Stimulated activated CD8-positive, alpha-beta memory T cell treated with anti-CD3 and anti-CD28 coated beads, Interleukin-15, amount 100 ng/mL, for 1 hour (primary cell): Measurements from ENCODE around the gene HNRNPM.
"Not testable (repeated sequence)": the region's sequence is repeated elsewhere in the genome, so short reads cannot be mapped to it uniquely, and the experiment has no call there.

Source experiments
- DNase-seq: peaks from one replicate; pipeline ENCODE4 v3.0.0-alpha.2; 2020; ENCODE audit warnings: low read depth

HNRNPM gene

DNA sequence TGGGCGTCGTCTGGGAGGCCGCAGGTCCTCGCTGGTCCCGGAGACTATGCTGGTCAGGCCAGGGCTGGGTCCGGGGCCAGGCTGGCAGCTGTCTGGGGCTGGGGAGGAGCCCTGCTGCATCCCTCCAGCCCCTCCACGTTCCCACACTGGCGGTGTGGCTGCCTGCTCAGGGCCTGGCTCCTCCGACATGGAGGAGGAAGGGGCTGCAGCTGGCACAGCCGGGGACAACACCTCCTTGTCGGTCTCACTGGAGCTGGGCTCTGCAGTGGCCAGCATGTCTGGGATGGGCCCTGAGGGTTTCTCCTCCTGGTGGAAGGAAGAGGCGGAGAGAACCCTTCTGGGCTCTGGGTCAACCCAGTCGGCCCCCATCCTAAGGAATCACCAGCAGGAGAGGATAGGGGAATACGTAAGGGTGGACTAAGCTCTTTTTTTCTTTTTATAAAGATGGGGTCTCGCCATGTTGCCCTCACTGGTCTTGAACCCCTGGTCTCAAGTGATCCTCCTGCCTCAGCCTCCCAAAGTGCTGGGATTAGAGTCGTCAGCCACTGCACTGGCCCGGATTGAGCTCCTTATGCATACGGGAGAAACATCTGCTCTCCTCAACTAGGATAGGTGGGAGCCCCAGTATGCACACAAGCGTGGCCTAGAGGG, 68.4 kb downstream of the HNRNPM start:
- no peak for DNase-seq

DNA sequence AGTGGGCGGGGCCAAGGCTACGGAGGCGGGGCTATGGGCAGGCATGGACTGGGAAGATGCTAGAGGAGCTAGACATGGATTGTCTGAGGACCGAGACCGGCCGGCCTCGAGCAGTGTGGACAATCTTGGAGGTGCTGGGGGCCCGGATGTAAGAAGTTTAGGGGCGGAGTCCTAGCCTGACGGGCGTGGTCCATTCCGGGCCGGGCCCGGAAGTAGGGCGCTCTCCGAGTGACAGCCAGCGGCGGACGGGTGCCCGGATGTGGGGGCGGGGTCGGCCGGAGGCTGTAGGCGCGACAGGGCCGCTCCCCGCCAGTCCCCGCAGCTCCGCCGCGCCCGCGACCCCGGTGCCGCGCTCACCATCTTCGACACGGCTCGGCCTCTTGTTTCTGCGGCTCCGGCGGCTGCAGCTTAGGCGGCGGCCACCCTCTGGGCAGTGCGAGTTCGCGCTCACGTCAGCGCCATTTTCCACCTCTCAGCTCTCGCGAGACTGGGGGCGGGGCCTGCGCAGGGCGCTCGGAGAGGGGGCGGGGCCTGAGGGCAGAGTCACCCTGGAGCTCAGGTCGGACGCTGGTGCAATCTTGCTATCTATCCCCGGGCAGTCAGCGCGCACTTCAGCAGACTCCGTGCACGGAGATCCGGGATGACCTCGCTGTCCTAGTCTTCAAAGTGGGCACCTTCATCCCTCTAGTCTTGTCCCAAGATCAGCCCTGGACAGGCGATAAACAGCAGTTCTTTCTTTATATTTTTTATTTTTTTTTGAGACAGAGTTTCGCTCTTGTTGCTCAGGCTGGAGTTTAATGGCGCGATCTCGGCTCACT, 69.1 kb downstream of the HNRNPM start, which contains the start of gene ZNF414:
TSS of gene ZNF414 (minus strand) at position 481 of the 818 bp plus-strand sequence. CDS start at position 360, 121 bp downstream.
- peak; percentile 96 for DNase-seq

DNA sequence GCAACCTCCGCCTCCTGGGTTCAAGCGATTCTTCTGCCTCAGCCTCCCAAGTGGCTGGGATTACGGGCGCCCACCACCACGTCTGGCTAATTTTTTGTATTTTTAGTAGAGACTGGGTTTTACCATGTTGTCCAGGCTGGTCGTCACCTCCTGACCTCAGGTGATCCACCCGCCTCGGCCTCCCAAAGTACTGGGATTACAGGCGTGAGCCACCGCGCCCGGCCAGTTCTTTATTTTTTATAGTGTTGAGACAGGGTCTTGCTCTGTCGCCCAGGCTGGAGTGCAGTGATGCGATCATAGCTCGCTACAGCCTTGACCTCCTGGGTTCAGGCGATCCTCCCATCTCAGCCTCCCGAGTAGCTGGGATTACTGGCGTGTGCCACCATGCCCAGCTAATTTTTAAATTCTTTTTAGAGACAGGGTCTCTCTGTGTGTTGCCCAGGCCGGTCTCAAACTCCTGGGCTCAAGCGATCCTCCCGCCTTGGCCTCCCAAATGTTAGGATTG, 69.8 kb downstream of the HNRNPM start:
- not testable (repeated sequence) for DNase-seq

DNA sequence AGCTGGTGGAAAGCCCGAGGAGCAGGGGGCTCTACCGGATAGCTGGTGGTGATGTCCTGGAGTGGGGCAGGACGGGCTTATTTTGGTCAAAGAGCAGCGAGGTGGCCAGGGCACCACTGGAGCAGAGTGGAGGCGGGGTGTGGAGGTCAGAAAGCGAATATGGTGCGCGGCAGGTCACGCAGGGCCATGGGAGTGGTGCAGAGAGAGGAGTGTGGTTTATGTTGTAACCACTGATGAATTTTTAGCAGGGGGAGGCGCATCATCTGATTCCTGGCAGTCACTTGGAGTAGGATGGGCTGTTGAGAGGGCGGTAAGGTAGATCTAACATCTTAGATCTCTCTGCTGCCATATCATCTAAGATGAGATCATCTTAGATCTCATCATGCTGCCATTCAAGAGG, 70.5 kb downstream of the HNRNPM start:
- peak; percentile 16 for DNase-seq

DNA sequence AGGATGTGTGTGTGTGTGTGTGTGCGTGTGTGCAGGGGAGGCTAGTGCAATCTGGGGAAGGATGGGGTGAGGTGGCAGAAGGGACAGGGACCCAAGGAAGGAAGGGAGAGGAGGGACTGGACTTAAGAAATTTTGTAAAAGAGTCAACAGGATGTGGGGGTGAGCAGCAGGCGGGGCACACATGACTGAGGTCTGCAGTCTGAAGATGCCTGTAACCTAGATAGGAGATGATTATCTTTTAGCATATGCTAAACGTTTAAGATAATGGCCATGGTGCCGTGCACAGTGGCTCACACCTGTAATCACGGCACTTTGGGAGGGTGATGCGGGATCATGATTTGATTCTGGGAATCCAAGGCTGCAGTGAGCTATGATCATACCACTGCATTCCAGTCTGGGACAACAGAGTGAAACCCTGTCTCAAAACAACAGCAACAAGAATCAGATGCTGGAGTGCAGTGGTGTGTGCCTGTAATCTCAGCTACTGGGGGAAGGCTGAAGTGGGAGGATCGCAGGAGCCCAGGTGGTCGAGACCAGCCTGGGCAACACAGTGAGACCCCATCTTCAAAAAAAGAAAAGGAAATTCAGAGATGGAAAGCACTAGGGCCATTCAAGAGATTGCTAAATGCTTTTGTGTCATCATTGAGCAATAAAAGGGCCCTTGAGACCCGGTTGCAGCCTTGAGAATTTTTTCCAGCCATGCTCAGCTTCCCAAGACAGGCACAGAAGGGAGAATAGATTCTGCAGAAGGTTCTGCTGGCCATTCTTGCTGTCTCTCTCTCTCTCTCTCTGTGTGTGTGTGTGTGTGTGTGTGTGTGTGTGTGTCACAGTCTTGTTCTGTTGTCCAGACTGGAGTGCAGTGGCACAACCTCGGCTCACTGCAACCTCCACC, 73.0 kb downstream of the HNRNPM start:
- DNase-seq: peak; percentile 17

DNA sequence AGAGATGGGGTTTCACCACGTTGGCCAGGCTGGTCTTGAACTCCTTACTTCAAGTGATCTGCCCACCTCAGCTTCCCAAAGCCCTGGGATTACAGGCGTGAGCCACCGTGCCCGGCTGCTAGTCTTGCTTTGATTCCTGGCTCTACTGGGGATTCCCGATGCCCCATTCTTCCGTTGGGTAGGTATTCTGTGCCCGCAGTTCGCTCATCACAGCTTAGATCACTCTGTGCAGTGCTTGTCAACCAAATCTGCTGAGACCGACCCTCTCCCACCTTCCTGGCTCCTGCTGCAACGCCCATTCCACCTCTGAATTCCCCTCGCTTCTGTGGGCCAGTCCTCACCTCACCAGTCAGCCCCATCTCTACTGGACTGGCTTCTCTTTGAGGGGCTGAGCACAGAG, 73.8 kb downstream of the HNRNPM start:
- no peak for DNase-seq

DNA sequence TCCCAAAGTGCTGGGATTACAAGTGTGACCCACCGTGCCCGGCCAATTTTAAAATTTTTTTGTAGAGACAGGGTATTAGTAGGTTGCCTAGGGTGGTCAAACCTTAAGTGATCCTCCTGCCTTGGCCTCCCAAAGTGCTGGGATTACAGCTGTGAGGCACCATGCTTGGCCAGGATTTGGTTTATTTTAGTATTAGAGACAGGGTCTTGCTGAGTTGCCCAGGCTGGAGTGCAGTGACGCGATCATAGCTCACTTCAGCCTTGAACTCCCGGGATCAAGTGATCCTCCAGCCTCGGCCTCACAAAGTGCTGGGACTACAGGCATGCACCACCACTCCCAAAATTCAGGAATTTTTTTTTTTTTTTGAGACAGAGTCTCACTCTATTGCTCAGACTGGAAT, 74.6 kb downstream of the HNRNPM start:
- no peak for DNase-seq

DNA sequence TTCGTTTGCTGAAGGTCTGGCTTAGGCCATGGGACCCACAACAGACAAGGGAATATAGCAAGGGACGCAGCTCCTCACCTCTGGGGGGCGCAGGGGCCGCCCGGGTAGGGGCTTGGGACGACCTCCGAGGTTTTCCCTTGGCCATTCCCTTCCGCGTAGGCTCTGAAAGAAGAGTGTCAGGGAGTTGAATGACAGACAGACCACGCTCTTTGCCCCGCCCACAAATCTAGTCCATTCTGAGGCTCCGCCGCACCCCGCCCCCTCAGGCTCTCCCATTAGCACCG, 80.6 kb downstream of the HNRNPM start:
- no peak for DNase-seq

DNA sequence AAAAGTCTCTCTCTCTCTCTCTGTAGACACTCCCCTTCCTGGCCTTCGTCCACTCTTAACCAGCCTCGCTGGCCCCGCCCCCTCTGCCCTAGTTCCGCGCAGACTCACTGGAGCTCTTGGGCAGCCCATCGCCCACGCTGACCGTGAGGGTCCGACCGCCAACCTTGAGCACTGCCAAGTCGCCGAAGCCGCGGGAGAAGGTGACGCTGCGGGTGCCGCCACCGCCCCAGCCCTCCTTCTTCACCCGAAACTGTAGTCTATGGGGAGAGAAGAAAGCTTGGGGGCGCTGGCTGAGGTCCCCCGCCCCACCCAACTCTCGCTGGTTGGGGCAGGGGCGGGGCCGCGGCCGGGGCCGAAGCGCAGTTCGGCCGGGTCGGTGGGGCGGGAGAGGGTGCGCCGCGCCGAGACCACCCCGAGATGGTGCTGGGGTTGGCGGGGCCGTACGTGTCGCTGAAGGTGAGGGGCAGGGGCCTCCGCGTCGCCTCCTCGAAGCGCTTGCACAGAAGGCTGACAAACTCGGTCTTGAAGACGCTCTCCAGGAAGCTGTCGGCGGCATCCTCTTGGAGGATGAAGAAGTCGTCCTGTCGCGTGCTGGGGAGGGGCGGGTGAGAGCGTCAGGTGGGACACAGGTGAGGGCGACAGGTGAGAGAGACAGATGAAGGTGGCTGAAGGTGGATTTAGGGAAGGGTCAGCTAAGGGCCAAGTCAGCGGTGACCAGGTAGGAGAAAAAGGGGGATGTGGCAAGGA, 81.7 kb downstream of the HNRNPM start:
- no peak for DNase-seq

DNA sequence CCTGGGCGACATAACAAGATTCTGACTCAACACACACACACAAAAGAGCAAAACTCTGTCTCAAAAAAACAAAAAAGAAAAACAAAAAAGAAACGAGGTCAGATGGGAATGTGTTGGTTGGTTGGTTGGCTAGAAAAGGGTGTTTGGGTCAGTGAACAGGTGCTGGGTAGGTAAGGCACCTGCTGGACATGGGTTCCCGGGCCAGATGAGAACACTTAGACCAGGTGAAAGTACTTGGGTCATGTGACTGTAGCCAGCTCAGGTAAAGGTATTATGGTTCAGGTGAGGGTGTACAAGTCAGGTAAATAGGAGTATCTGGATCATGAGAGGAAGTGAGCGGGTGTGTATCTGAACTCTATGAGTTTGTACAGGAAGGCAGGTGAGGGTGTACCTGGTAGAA, 83.7 kb downstream of the HNRNPM start:
- no peak for DNase-seq

DNA sequence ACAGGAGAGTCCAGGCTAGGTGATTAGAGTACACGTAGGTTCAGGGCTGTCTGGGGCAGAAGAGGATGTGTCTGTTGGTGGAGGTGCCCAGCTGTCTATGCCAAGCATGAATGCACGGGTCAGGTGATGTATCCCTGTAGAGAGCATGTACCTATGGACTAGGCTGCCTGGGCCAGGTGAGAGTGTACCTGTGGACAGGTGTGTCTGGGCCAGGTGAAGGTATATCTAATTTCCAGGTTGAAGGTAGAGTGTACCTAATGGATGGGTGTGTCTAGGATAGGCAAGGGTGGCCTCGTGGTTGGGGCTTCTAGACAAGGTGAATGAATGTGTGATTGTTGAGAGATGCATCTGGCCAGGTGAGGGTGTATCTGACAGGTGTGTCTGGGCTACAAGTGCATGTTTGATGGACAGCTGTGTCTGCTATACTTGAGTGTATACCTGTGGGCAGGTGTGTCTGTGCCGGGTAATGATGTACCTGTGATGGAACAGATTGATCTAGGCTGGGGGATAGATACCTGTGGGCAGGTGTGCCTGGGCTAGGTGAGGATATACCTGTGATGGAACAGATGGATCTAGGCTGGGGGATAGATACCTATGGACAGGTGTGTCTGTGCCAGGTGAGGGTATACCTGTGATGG, 84.7 kb downstream of the HNRNPM start:
- no peak for DNase-seq

DNA sequence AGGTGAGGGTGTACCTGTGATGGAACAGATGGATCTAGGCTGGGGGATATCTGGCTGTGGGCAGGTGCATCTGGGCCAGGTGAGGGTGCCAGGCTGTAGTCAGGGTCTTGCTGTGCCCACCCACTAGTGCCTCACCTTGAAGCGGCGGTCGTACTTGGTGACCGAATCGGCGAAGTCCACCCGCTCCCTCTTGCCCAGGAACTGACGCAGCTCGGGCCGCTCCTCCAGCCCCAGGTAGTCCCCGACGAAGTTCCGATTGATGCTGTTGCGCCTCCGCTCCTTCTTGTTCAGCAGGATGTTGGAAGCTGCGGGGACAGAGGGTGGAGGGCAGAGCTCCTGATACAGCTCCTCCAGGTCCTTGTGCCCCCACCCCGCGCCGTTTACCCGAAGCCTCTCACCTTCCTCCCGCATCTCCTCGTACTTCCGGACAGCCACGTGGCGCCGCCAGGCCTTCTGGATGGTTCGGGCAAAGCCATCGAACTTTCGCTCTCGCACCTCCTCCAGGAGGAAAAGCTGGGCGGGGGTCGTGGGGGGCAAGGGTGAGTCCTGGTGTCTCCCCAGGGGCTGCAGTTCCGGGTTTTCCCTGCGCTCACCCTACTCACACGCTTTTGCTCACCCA, 85.4 kb downstream of the HNRNPM start:
- no peak for DNase-seq

DNA sequence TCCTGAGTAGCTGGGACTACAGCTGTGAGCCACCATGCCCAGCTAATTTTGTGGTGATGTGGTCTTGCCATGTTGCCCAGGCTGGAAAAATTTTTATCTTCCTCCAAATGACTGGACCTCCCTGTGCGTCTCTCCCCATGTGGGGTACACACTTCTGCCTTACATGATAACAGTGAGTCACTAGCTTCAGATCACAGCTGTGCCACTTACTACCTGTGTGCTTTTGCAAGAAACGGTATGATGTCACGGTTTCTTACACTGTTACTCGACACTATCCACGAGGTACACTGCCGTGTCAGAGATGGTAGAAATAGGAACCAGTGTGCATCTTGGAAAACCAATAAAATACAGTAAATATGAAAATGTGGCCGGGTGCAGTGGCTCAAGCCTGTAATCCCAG, 86.7 kb downstream of the HNRNPM start:
- DNase-seq: no peak

DNA sequence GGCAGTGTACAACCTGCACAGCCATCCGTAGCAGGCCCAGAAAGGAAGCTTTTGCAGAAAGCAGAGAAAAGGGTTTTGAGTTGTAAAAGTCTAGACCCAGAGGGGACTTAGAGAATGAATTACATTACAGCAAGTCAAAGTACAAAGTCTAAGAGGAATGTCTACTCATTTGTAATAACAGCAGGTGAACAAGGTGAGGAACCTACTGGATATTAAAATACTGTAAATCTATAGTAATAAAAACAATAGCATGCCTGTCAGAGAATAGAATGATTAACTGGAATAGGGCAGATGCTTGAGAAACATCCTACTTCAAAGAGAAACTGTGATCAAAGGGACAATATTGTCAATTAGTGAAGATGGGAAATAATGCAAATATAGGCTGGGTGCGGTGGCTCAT, 87.5 kb downstream of the HNRNPM start:
- DNase-seq: no peak

DNA sequence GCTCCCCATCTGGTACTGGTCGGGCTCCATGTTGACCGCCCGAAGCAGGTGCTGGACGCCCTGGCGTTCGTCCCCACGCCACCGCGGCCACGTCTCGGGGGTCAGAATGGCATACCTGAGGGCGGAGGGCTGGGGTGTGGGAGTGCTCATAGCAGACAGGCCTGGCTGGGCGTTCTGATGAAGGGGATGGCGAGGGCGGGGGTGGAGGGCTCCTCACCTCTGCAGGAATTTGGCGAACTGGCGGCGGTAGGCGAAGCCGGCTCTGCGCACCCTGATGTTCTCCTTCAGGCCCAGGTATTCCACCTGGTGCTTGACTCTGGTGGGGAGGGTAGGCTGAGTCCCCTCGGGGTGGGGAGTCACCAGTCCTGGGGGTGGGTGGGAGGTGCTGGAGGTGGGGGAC, 91.5 kb downstream of the HNRNPM start:
- no peak for DNase-seq

DNA sequence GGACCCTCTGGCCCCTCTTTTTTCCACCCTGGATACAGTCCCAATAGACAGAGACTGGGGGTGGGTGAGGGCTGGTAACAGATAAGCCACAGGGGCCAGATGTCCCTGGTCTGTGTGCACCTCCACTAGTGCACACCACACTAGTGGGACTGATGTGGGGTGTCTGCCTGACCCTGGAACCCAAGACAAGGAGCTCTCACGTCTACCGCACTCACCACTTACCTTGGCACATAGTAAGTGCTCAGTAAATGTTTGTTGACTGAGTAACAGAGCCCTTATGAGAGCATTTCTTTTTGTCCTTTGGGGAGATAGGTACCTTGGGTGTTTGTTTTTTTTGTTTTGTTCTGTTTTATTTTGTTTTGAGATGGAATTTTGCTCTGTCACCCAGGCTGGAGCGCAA, 92.3 kb downstream of the HNRNPM start:
- DNase-seq: no peak
